Choroid plexus epithelial cell (primary cell): ENCODE measurements around the gene BOLA2B.
"Not testable (repeated sequence)": the region's sequence is repeated elsewhere in the genome, so short reads cannot be mapped to it uniquely, and the experiment has no call there.

Experiments used
- DNase-seq: peaks from one replicate; pipeline ENCODE4 v3.0.0-alpha.2; 2010; ENCODE audit warnings: low read depth
- H3K4me3 ChIP-seq: 2 replicates; pipeline ENCODE4 v1.5.1; 2011; ENCODE audit warnings: low read depth, mild to moderate bottlenecking, control low read depth, low read length, moderate library complexity

The BOLA2B gene

GRCh38 chr16:30193615-30194014 lies at the start of gene BOLA2B, which contains the start of gene SLX1A:
TSS of gene BOLA2B (minus strand) at chr16:30193666. CDS start at chr16:30193595, 71 bp downstream.
TSS of gene SLX1A (plus strand) at chr16:30193875. CDS start at chr16:30194085, 210 bp downstream.
- not testable (repeated sequence) for DNase-seq

GRCh38 chr16:30217082-30217481 lies 23.6 kb upstream of the BOLA2B start:
- DNase-seq, H3K4me3 ChIP-seq: not testable (repeated sequence)

More at GRCh38 chr16:30193615-30194014, at the start of gene BOLA2B, which contains the start of gene SLX1A:
- H3K4me3 ChIP-seq, result peak within 1 kb of the TSS; percentile 51

GRCh38 chr16:30211414-30211813 lies 17.9 kb upstream of the BOLA2B start:
- DNase-seq, H3K4me3 ChIP-seq: not testable (repeated sequence)

GRCh38 chr16:30209032-30209431 lies 15.6 kb upstream of the BOLA2B start:
- not testable (repeated sequence) for DNase-seq, H3K4me3 ChIP-seq

- not testable (repeated sequence) for DNase-seq, H3K4me3 ChIP-seq
Measured at GRCh38 chr16:30207063-30207704, 13.7 kb upstream of the BOLA2B start.

- H3K4me3 ChIP-seq, DNase-seq: not testable (repeated sequence)
Measured at GRCh38 chr16:30206252-30206651, 12.8 kb upstream of the BOLA2B start.

- not testable (repeated sequence) for H3K4me3 ChIP-seq, DNase-seq
Measured at GRCh38 chr16:30205541-30206236, 12.2 kb upstream of the BOLA2B start.

- not testable (repeated sequence) for H3K4me3 ChIP-seq, DNase-seq
Measured at GRCh38 chr16:30199608-30200343, 6.3 kb upstream of the BOLA2B start.

- DNase-seq, result not testable (repeated sequence)
Measured at GRCh38 chr16:30199049-30199448, 5.6 kb upstream of the BOLA2B start, which contains the start of gene SULT1A3. TSS of gene SULT1A3 (plus strand) at chr16:30199255. CDS start at chr16:30200729, 1,474 bp downstream.

GRCh38 chr16:30197001-30197400 lies 3.5 kb upstream of the BOLA2B start:
- DNase-seq, H3K4me3 ChIP-seq: not testable (repeated sequence)

More at GRCh38 chr16:30199049-30199448, 5.6 kb upstream of the BOLA2B start, which contains the start of gene SULT1A3:
- H3K4me3 ChIP-seq, result not testable (repeated sequence)

- peak overlapping the region; percentile 51 for H3K4me3 ChIP-seq
- DNase-seq, result not testable (repeated sequence)
Measured at GRCh38 chr16:30194172-30194925, 883 bp upstream of the BOLA2B start.

- H3K4me3 ChIP-seq, DNase-seq: not testable (repeated sequence)
Measured at GRCh38 chr16:30193098-30193497, 368 bp downstream of the BOLA2B start.

- H3K4me3 ChIP-seq, DNase-seq: not testable (repeated sequence)
Measured at GRCh38 chr16:30191158-30191557, 2.3 kb downstream of the BOLA2B start.
